Natural killer cell (primary cell): Measurements from ENCODE around the gene P2RX1. TPM values are rescaled to one million over a fixed set of nuclear protein-coding genes. Genes with fewer than 3 reads are reported as not detected.

Experiments
- ATAC-seq, 3 donors: fragments of 150-1000 bp in 2 of 3; fragments of 200-7000 bp in 1 of 3; cut with Tn5 transposase; 1 replicate in 1 of 3; 2 replicates in 2 of 3; pipeline ENCODE4 v1.10.0; 2021; ENCODE audit warnings: mild to moderate bottlenecking in 2 of 3, moderate library complexity in 2 of 3
- DNase-seq, 2 donors: peaks; one replicate each; pipeline versions ENCODE4 v3.0.0 to v3.0.0-alpha.2; 2013 to 2021; ENCODE audit warnings: mixed read lengths in 1 of 2
- H3K27ac ChIP-seq: one replicate; pipeline ENCODE4 v1.5.1; 2013; ENCODE audit warnings: mild to moderate bottlenecking, low read length
- H3K27me3 ChIP-seq: one replicate; pipeline ENCODE4 v1.6.1; 2013; ENCODE audit warnings: low read length; ENCODE audit not compliant: control insufficient read depth, insufficient read depth
- H3K36me3 ChIP-seq: one replicate; pipeline ENCODE4 v1.6.1; 2013; ENCODE audit warnings: low read length; ENCODE audit not compliant: control insufficient read depth, insufficient read depth
- H3K4me1 ChIP-seq: one replicate; pipeline ENCODE4 v1.6.1; 2013; ENCODE audit warnings: low read length; ENCODE audit not compliant: control insufficient read depth, insufficient read depth
- H3K4me3 ChIP-seq: one replicate; pipeline ENCODE4 v1.5.1; 2013; ENCODE audit warnings: low read length
- H3K9me3 ChIP-seq: one replicate; pipeline ENCODE4 v1.6.1; 2013; ENCODE audit warnings: low read length; ENCODE audit not compliant: control insufficient read depth, insufficient read depth
- H3K27ac Mint-ChIP-seq, 2 donors: one replicate each; pipeline ENCODE4 v1.8.0; 2022; ENCODE audit warnings: mild to moderate bottlenecking in 2 of 2, mixed read lengths in 2 of 2, moderate library complexity in 1 of 2
- H3K27me3 Mint-ChIP-seq, 2 donors: one replicate each; pipeline ENCODE4 v1.8.0; 2022; ENCODE audit warnings: low read depth in 2 of 2, mixed read lengths in 2 of 2
- H3K36me3 Mint-ChIP-seq: one replicate; pipeline ENCODE4 v1.8.0; 2022; ENCODE audit warnings: mixed read lengths
- H3K4me1 Mint-ChIP-seq, 2 donors: one replicate each; pipeline ENCODE4 v1.8.0; 2022; ENCODE audit warnings: mixed read lengths in 2 of 2
- H3K4me3 Mint-ChIP-seq: one replicate; pipeline ENCODE4 v1.8.0; 2022; ENCODE audit warnings: mild to moderate bottlenecking, moderate library complexity, mixed read lengths
- H3K9me3 Mint-ChIP-seq, 2 donors: one replicate each; pipeline ENCODE4 v1.8.0; 2022; ENCODE audit warnings: mixed read lengths in 2 of 2
- WGBS: methylation state at CpG from one replicate; pipeline ENCODE4 v1.1.7; 2013; ENCODE audit warnings: missing lambda C conversion rate; ENCODE audit not compliant: insufficient coverage; 5-methylcytosine and 5-hydroxymethylcytosine counted together
- intact Hi-C: fragments of 100-400 bp; cut with micrococcal nuclease; formaldehyde crosslinking; loops from one replicate; pipeline ENCODE4 v1.14.2; 2022
- total RNA-seq, 4 donors: library from RNA; stranded (reverse); fragments of 120-200 nt in 1 of 4; gene quantifications; one replicate each; pipeline versions ENCODE4 v1.2.3 to v1.2.4, GENCODE V29; 2013 to 2022
- TF ChIP-seq, protein P1 (sequence below): fragments of 200-600 bp; IDR thresholded peaks from one replicate; pipeline ENCODE4 v1.8.0; 2022; ENCODE audit warnings: antibody characterized with exemption

The P2RX1 gene
- total RNA-seq, 3 donors from 2014 or later (not counting 1 experiment from before 2014, with no cell fraction given), result 2.3 to 15.3 (median 13.4) TPM

DNA sequence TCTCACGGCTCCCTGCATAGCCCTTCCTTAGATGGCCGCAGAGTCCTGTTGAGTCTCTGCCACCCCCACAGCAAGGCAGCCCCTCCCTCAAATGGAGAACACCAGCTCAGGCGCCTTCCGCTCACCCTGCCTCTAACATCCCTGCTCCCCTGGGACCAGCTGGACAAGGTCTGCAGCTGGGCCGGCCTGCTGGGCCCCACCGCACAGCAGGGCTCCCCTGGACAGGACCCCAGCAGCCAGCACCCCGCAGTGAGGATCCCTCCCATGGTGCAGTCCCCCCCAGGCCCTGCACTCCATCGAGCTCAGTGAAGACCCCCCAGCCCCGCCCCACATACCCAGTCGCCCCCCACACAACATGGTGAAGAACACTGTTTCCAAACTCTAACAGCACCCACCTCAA, 37.8 kb upstream of the P2RX1 start:
- no peaks in the 10 kb centered on the region for H3K27me3 ChIP-seq
- DNase-seq, result no peak
- H3K27ac Mint-ChIP-seq, result no peak overlapping the region
- H3K4me1 Mint-ChIP-seq, result peaks cover 15 to 35% of the 10 kb centered on the region in 2 donors
- H3K9me3 Mint-ChIP-seq, result no peaks in the 10 kb centered on the region
- H3K36me3 Mint-ChIP-seq, result no peaks in the 10 kb centered on the region
- intact Hi-C loops, result no loop called here
- H3K36me3 ChIP-seq, result peaks cover 50% of the 10 kb centered on the region
- H3K4me3 ChIP-seq, result no peak overlapping the region
- H3K27me3 Mint-ChIP-seq, result no peaks in the 10 kb centered on the region
- H3K4me3 Mint-ChIP-seq, result no peak overlapping the region
- peaks cover 18% of the 10 kb centered on the region for H3K4me1 ChIP-seq
- no peak overlapping the region for H3K27ac ChIP-seq
- no peaks in the 10 kb centered on the region for H3K9me3 ChIP-seq
- no peak for ATAC-seq
- TF ChIP-seq, protein P1, sequence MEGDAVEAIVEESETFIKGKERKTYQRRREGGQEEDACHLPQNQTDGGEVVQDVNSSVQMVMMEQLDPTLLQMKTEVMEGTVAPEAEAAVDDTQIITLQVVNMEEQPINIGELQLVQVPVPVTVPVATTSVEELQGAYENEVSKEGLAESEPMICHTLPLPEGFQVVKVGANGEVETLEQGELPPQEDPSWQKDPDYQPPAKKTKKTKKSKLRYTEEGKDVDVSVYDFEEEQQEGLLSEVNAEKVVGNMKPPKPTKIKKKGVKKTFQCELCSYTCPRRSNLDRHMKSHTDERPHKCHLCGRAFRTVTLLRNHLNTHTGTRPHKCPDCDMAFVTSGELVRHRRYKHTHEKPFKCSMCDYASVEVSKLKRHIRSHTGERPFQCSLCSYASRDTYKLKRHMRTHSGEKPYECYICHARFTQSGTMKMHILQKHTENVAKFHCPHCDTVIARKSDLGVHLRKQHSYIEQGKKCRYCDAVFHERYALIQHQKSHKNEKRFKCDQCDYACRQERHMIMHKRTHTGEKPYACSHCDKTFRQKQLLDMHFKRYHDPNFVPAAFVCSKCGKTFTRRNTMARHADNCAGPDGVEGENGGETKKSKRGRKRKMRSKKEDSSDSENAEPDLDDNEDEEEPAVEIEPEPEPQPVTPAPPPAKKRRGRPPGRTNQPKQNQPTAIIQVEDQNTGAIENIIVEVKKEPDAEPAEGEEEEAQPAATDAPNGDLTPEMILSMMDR, result no peak
- 95% methylated on average over 8 of the region's 10 CpGs for WGBS

DNA sequence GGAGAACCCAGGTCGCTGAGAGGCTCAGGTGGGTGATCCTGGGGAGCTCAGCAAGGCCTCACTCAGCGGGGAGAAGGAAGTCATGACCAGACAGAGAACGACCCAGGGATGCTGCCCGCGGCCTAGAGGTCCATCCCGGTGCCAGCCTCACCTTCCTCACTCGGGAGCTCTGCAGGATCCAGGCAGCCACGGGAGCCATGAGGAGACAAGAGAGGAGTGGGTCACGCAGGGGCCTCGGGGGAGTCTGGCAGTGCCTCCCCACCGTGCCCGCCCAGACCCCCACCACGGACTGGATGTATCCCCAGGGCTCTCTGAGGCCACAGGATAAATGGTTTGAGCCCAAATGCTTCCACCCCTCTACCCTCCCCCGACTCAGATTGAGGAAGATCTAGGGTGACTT, 37.3 kb upstream of the P2RX1 start:
- no peaks in the 10 kb centered on the region for H3K27me3 Mint-ChIP-seq
- H3K4me3 ChIP-seq, result no peak overlapping the region
- H3K27ac ChIP-seq, result no peak overlapping the region
- H3K36me3 ChIP-seq, result peaks cover 54% of the 10 kb centered on the region
- no peaks in the 10 kb centered on the region for H3K9me3 ChIP-seq
- no peaks in the 10 kb centered on the region for H3K36me3 Mint-ChIP-seq
- ATAC-seq (no peak), DNase-seq (no peak)
- H3K27me3 ChIP-seq, result no peaks in the 10 kb centered on the region
- WGBS, result 97% methylated on average over 14 of the region's 14 CpGs
- no peak overlapping the region for H3K27ac Mint-ChIP-seq
- TF ChIP-seq, protein P1, result no peak
- H3K4me1 Mint-ChIP-seq, result peaks cover 13 to 32% of the 10 kb centered on the region in 2 donors
- H3K9me3 Mint-ChIP-seq, result no peaks in the 10 kb centered on the region
- peaks cover 16% of the 10 kb centered on the region for H3K4me1 ChIP-seq
- no peak overlapping the region for H3K4me3 Mint-ChIP-seq
- intact Hi-C loops, result no loop called here

DNA sequence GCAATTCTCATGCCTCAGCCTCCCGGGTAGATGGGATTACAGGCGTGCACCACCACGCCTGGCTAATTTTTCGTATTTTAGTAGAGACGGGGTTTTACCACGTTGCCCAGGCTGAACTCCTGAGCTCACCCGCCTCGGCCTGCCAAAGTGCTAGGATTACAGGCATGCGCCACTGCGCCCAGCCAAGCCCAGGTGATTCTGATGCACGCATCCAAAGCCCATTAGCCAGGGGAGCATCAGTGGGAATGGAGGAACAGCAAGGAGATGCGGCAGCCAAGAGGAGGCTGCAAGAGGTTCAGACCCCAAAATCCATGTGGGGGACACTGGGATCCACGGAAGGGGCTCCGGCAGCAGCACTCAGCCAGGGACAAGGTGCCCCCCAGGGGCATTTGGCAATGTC, 35.9 kb upstream of the P2RX1 start:
- Mint-ChIP-seq H3K4me1 (peaks cover 7 to 22% of the 10 kb centered on the region in 2 donors), H3K4me3 (no peak overlapping the region), H3K27ac (peak overlapping the region; percentile 13 to 34), H3K9me3 (no peaks in the 10 kb centered on the region), H3K36me3 (no peaks in the 10 kb centered on the region), H3K27me3 (no peaks in the 10 kb centered on the region)
- intact Hi-C loops, result no loop called here
- DNase-seq, result no peak
- TF ChIP-seq, protein P1, result no peak
- Histone ChIP-seq H3K9me3 (no peaks in the 10 kb centered on the region), H3K4me1 (peaks cover 11% of the 10 kb centered on the region), H3K27me3 (no peaks in the 10 kb centered on the region), H3K36me3 (peaks cover 58% of the 10 kb centered on the region), H3K27ac (no peak overlapping the region), H3K4me3 (no peak overlapping the region)
- WGBS, result 97% methylated on average over 14 of the region's 14 CpGs
- no peak for ATAC-seq

DNA sequence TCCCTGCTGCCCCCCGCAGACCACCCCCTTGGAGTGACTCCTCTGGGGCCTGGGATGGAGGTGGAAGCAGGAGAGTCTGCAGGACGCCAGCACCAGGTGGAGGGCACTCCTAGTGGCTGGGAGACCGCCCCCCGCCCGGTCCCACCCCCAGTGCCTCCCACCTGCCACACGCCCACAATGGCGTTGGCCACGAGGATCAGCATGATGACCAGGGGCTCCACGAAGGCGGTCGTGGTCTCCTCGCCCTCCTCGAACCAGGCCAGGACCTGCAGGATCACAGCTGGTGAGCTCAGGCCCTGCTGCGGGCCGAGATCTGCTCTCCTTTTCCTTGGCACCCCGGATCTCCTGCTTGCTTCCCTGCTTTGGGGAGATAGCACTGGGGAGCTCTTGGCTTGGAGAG, 35.2 kb upstream of the P2RX1 start:
- H3K36me3 ChIP-seq, result peaks cover 60% of the 10 kb centered on the region
- Mint-ChIP-seq H3K36me3 (no peaks in the 10 kb centered on the region), H3K4me3 (no peak overlapping the region), H3K9me3 (no peaks in the 10 kb centered on the region), H3K27me3 (no peaks in the 10 kb centered on the region), H3K27ac (peak overlapping the region in 1 of 2 donors; percentile 34), H3K4me1 (peaks cover 0 to 15% of the 10 kb centered on the region in 2 donors)
- TF ChIP-seq, protein P1, result no peak
- no peak overlapping the region for H3K27ac ChIP-seq
- intact Hi-C loops, result no loop called here
- no peak for DNase-seq
- H3K9me3 ChIP-seq, result no peaks in the 10 kb centered on the region
- H3K4me3 ChIP-seq, result no peak overlapping the region
- peaks cover 4% of the 10 kb centered on the region for H3K4me1 ChIP-seq
- 92% methylated on average over 16 of the region's 16 CpGs for WGBS
- ATAC-seq, result no peak
- no peaks in the 10 kb centered on the region for H3K27me3 ChIP-seq
